ENCODE measurements around the gene ZNF678.

GRCh38 chr1:227561241-227561907, 2.0 kb upstream of the ZNF678 start:
- TF ChIP-seq FOXK2 (IDR thresholded peaks at IDR 0.05) (no peak), FOXA1 (IDR thresholded peaks at IDR 0.05) (no peak), SP1 (IDR thresholded peaks at IDR 0.05) (no peak), ELF4 (IDR thresholded peaks at IDR 0.05) (no peak), BHLHE40 (IDR thresholded peaks at IDR 0.05; ENCODE audit: borderline replicate concordance) (no peak), FOXM1 (IDR thresholded peaks at IDR 0.05; ENCODE audit: borderline replicate concordance) (no peak), ARNT (IDR thresholded peaks at IDR 0.05) (no peak), SUZ12 (IDR thresholded peaks at IDR 0.05) (no peak)
